GM21825 (cell line): ENCODE results near the gene SBK2.
"Not testable (repeated sequence)": the region's sequence is repeated elsewhere in the genome, so short reads cannot be mapped to it uniquely, and the experiment has no call there.

Experiments used
- ATAC-seq: cut with Tn5 transposase; IDR thresholded peaks from one replicate; pipeline ENCODE4 v1.9.1; 2021; ENCODE audit warnings: mild to moderate bottlenecking, moderate library complexity; ENCODE audit not compliant: unreplicated experiment

Gene SBK2

GRCh38 chr19:55535965-55536350 lies 975 bp downstream of the SBK2 start:
- no peak for ATAC-seq

- no peak for ATAC-seq
These were observed 1.6 kb downstream of the SBK2 start for GRCh38 chr19:55535173-55535964.

GRCh38 chr19:55534280-55534679 lies 2.7 kb downstream of the SBK2 start:
- ATAC-seq = not testable (repeated sequence)

GRCh38 chr19:55530996-55531395 lies 5.9 kb downstream of the SBK2 start:
- no peak for ATAC-seq

GRCh38 chr19:55529636-55530234 lies 7.2 kb downstream of the SBK2 start:
- no peak for ATAC-seq

- ATAC-seq = no peak
These were observed 8.7 kb downstream of the SBK2 start for GRCh38 chr19:55528030-55528803.

- no peak for ATAC-seq
These were observed 9.5 kb downstream of the SBK2 start for GRCh38 chr19:55527197-55528029.

- no peak for ATAC-seq
These were observed 10.4 kb downstream of the SBK2 start for GRCh38 chr19:55526216-55527196.

GRCh38 chr19:55525289-55526101 lies 11.4 kb downstream of the SBK2 start:
- ATAC-seq = no peak

- ATAC-seq = no peak
These were observed 16.1 kb downstream of the SBK2 start for GRCh38 chr19:55520691-55521292.

GRCh38 chr19:55519451-55520311 lies 17.3 kb downstream of the SBK2 start:
- no peak for ATAC-seq

- peak; percentile 98 for ATAC-seq
These were observed 19.9 kb downstream of the SBK2 start for GRCh38 chr19:55516878-55517620.

GRCh38 chr19:55508120-55508519 lies 28.8 kb downstream of the SBK2 start:
- ATAC-seq = no peak

GRCh38 chr19:55504981-55505380 lies 32.0 kb downstream of the SBK2 start:
- ATAC-seq = no peak

GRCh38 chr19:55504252-55504603 lies 32.7 kb downstream of the SBK2 start:
- ATAC-seq = no peak

GRCh38 chr19:55503502-55504251 lies 33.3 kb downstream of the SBK2 start:
- ATAC-seq = peak; percentile 87
